Measurements from ENCODE around the gene NSG2.

GRCh38 chr5:174046558-174046957 lies 1.1 kb downstream of the NSG2 start:
- no peak for TF ChIP-seq FOXA1 (IDR thresholded peaks at IDR 0.05)
- no peak for TF ChIP-seq FOXM1 (IDR thresholded peaks at IDR 0.05; ENCODE audit: borderline replicate concordance)
- no peak for TF ChIP-seq ZNF384 (IDR thresholded peaks at IDR 0.05)
- TF ChIP-seq LEF1 (IDR thresholded peaks at IDR 0.05; ENCODE audit: borderline replicate concordance), result no peak
- TF ChIP-seq ELF4 (IDR thresholded peaks at IDR 0.05), result no peak
- TF ChIP-seq SP1 (IDR thresholded peaks at IDR 0.05), result no peak

Measured in HEK293T (cell line).